HepG2 (cell line): ENCODE measurements around the gene ANKS1B.

ENCODE experiments used
- ARNTL ChIP-seq: sonication (generic); formaldehyde crosslinking; IDR thresholded peaks from 2 replicates; pipeline ENCODE4 v1.4.0; 2020; ENCODE audit warnings: mild to moderate bottlenecking, missing genetic modification reagents
- FOXK2 ChIP-seq: fragments of 450-650 bp; IDR thresholded peaks from 2 replicates; pipeline ENCODE4 v1.6.1; 2016
- THYN1 ChIP-seq: sonication (generic); formaldehyde crosslinking; IDR thresholded peaks from 2 replicates; pipeline ENCODE4 v1.8.1; 2023; ENCODE audit warnings: low read depth, mild to moderate bottlenecking, moderate library complexity, missing genetic modification reagents, borderline replicate concordance
- TF ChIP-seq, protein P1 (sequence below): IDR thresholded peaks from 2 replicates; pipeline ENCODE4 v1.6.1; 2016; ENCODE audit warnings: low read depth

DNA sequence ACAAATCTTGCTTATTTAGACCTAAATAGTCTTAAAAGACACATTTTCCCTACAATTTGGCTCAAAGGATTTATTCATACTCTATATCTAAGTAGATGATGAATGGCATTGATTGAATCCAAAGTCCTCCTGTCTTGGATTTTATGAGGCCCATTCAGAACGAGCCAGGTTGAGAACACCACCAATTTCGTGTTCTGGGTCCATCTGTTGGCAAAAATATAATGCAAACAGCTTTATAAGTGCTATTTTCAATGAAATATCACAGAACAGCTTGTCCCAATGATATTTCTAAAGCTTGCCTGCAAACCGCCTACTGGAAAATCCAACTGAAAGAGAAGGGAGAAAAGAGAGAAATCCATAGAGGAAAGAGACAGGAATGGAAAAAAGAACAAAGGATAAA lies 542.0 kb downstream of the ANKS1B start:
- TF ChIP-seq FOXK2, result no peak
- TF ChIP-seq, protein P1, sequence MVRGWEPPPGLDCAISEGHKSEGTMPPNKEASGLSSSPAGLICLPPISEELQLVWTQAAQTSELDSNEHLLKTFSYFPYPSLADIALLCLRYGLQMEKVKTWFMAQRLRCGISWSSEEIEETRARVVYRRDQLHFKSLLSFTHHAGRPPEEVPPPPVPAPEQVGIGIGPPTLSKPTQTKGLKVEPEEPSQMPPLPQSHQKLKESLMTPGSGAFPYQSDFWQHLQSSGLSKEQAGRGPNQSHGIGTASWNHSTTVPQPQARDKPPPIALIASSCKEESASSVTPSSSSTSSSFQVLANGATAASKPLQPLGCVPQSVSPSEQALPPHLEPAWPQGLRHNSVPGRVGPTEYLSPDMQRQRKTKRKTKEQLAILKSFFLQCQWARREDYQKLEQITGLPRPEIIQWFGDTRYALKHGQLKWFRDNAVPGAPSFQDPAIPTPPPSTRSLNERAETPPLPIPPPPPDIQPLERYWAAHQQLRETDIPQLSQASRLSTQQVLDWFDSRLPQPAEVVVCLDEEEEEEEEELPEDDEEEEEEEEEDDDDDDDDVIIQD, result no peak
- no peak for TF ChIP-seq ARNTL (CRISPR knock-in tag)
- no peak for TF ChIP-seq THYN1 (CRISPR knock-in tag)
